ENCODE results near the gene CDC27. TPM values are rescaled to one million over a fixed set of nuclear protein-coding genes. Genes with fewer than 3 reads are reported as not detected.

The CDC27 gene
- total RNA-seq, 1 donor from 2014 or later, result 167 TPM

- Histone ChIP-seq H3K27ac (no peak overlapping the region), H3K9me3 (ENCODE audit: low read depth) (no peaks in the 10 kb centered on the region), H3K9ac (no peak overlapping the region), H3F3A (ENCODE audit: low read depth) (no peaks in the 10 kb centered on the region), H3K4me2 (no peak overlapping the region), H3K27me3 (no peaks in the 10 kb centered on the region), H4K20me1 (ENCODE audit: low read depth) (no peaks in the 10 kb centered on the region), H3K4me1 (peaks cover 4% of the 10 kb centered on the region), H3K79me2 (ENCODE audit: low read depth) (no peaks in the 10 kb centered on the region), H3K4me3 (no peak overlapping the region), H3K36me3 (no peaks in the 10 kb centered on the region), H2AFZ (replicated peaks) (no peak overlapping the region)
- Mint-ChIP-seq H3K27ac (no peak overlapping the region), H3K4me1 (peaks cover 14% of the 10 kb centered on the region), H3K27me3 (ENCODE audit: insufficient read depth, low read depth) (peaks cover 5% of the 10 kb centered on the region), H3K9me3 (no peaks in the 10 kb centered on the region), H3K4me3 (no peak overlapping the region), H3K36me3 (no peaks in the 10 kb centered on the region)
- DNase-seq (ENCODE audit: low spot score), result no peak
- TF ChIP-seq EZH2 (IDR thresholded peaks at IDR 0.05), result no peak
- no peak for TF ChIP-seq EZH2phosphoT487 (IDR thresholded peaks at IDR 0.05)
- TF ChIP-seq CTCF (IDR thresholded peaks at IDR 0.05), result no peak
Observed at GRCh38 chr17:47214931-47215330, 25.8 kb upstream of the CDC27 start.

DNA sequence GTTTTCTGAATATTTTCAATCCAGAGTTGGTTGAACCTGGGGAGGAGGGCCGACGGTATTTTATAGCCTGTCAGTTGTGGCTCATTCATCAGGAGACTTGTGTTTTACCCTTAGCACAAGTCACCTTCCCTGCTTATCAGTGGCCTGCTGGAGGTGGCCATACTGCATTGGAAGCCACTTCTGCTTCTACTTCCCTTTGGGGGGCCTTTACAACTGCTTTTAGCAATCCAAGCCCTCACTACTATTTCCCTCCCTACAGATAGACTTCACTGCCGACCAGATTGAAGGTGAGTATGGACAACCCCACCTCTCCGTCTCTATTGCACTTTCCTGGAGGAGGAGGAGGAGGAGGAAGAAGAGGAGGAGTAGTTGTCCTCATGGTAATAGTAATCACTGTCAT is 24.4 kb upstream of the CDC27 start:
- H3K9me3 Mint-ChIP-seq, result no peaks in the 10 kb centered on the region
- Histone ChIP-seq H3K27ac (no peak overlapping the region), H3K79me2 (ENCODE audit: low read depth) (no peaks in the 10 kb centered on the region), H3K36me3 (no peaks in the 10 kb centered on the region), H3K4me3 (no peak overlapping the region), H3K4me1 (peaks cover 11% of the 10 kb centered on the region), H3K4me2 (no peak overlapping the region), H3F3A (ENCODE audit: low read depth) (no peaks in the 10 kb centered on the region), H2AFZ (replicated peaks) (no peak overlapping the region), H3K9me3 (ENCODE audit: low read depth) (no peaks in the 10 kb centered on the region), H4K20me1 (ENCODE audit: low read depth) (no peaks in the 10 kb centered on the region), H3K27me3 (no peaks in the 10 kb centered on the region), H3K9ac (no peak overlapping the region)
- no peak for DNase-seq (ENCODE audit: low spot score)
- TF ChIP-seq EZH2phosphoT487 (IDR thresholded peaks at IDR 0.05) (no peak), CTCF (IDR thresholded peaks at IDR 0.05) (no peak), EZH2 (IDR thresholded peaks at IDR 0.05) (no peak)
- peaks cover 20% of the 10 kb centered on the region for H3K4me1 Mint-ChIP-seq
- no peak overlapping the region for H3K4me3 Mint-ChIP-seq
- no peak overlapping the region for H3K27ac Mint-ChIP-seq
- H3K27me3 Mint-ChIP-seq (ENCODE audit: insufficient read depth, low read depth), result peaks cover 8% of the 10 kb centered on the region
- H3K36me3 Mint-ChIP-seq, result no peaks in the 10 kb centered on the region

DNA sequence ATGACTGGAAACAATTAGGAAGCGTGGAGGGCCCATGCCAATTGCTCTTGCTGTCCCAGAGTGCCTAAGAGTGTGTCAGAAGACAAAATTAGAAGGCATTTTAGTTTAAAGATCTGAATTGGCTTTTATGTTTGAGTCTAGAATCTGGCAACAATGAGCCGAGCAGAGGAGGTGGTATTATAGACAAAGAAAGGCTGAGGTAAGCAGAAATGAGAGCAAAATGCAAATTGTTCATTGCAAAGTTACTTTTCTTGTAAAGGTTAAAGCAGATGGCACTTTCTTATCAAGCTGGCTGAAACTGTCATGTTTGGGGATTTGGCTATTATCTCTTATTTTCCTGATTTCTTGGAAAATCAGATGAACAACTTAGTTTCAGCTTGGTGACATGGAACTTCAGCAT is 23.4 kb upstream of the CDC27 start:
- TF ChIP-seq EZH2phosphoT487 (IDR thresholded peaks at IDR 0.05) (no peak), CTCF (IDR thresholded peaks at IDR 0.05) (no peak), EZH2 (IDR thresholded peaks at IDR 0.05) (no peak)
- H3K36me3 Mint-ChIP-seq, result no peaks in the 10 kb centered on the region

More for the DNA sequence above, 23.4 kb upstream of the CDC27 start:
- Mint-ChIP-seq H3K27ac (no peak overlapping the region), H3K4me3 (no peak overlapping the region), H3K27me3 (ENCODE audit: insufficient read depth, low read depth) (peaks cover 8% of the 10 kb centered on the region), H3K9me3 (no peaks in the 10 kb centered on the region), H3K4me1 (peaks cover 20% of the 10 kb centered on the region)
- no peaks in the 10 kb centered on the region for H3K27me3 ChIP-seq
- no peaks in the 10 kb centered on the region for H3K9me3 ChIP-seq (ENCODE audit: low read depth)
- no peaks in the 10 kb centered on the region for H3K36me3 ChIP-seq
- no peaks in the 10 kb centered on the region for H4K20me1 ChIP-seq (ENCODE audit: low read depth)
- H3K4me2 ChIP-seq, result no peak overlapping the region
- no peaks in the 10 kb centered on the region for H3F3A ChIP-seq (ENCODE audit: low read depth)
- no peaks in the 10 kb centered on the region for H3K79me2 ChIP-seq (ENCODE audit: low read depth)
- no peak for DNase-seq (ENCODE audit: low spot score)
- peaks cover 12% of the 10 kb centered on the region for H3K4me1 ChIP-seq
- no peak overlapping the region for H2AFZ ChIP-seq (replicated peaks)
- no peak overlapping the region for H3K4me3 ChIP-seq
- H3K27ac ChIP-seq, result no peak overlapping the region
- no peak overlapping the region for H3K9ac ChIP-seq

Measured in neural progenitor cell (in vitro differentiated cells).